Aorta (tissue), 5 donors: ENCODE data around the gene TMA7B. TPM values are rescaled to one million over a fixed set of nuclear protein-coding genes. Genes with fewer than 3 reads are reported as not detected.

Experiments
- ATAC-seq: fragments of 200-7000 bp; cut with Tn5 transposase; one replicate; pipeline ENCODE4 v1.9.1; 2022; ENCODE audit warnings: moderate library complexity; ENCODE audit not compliant: low FRiP score
- DNase-seq, 2 donors: peaks; one replicate each; pipeline ENCODE4 v3.0.0-alpha.2; 2020
- H3K27ac ChIP-seq, 2 donors: one replicate each; pipeline ENCODE4 v1.5.1; 2013; ENCODE audit warnings: low read length in 2 of 2, mild to moderate bottlenecking in 2 of 2, moderate library complexity in 2 of 2, control low read depth in 1 of 2, inconsistent platforms in 1 of 2, low read depth in 1 of 2
- H3K27me3 ChIP-seq, 2 donors: one replicate each; pipeline ENCODE4 v1.6.1; 2013; ENCODE audit warnings: control low read depth in 1 of 2, low read length in 1 of 2, mild to moderate bottlenecking in 1 of 2, moderate library complexity in 1 of 2; ENCODE audit not compliant: insufficient read depth in 2 of 2, control insufficient read depth in 1 of 2
- H3K36me3 ChIP-seq, 2 donors: one replicate each; pipeline ENCODE4 v1.6.1; 2013; ENCODE audit warnings: control low read depth in 1 of 2, low read length in 1 of 2, mild to moderate bottlenecking in 1 of 2; ENCODE audit not compliant: insufficient read depth in 2 of 2, control insufficient read depth in 1 of 2
- H3K4me1 ChIP-seq, 2 donors: one replicate each; pipeline ENCODE4 v1.6.1; 2013; ENCODE audit warnings: low read length in 2 of 2, control low read depth in 1 of 2, mild to moderate bottlenecking in 1 of 2, moderate library complexity in 1 of 2; ENCODE audit not compliant: insufficient read depth in 2 of 2, control insufficient read depth in 1 of 2
- H3K4me3 ChIP-seq, 2 donors: one replicate each; pipeline ENCODE4 v1.5.1; 2013; ENCODE audit warnings: low read length in 2 of 2, control low read depth in 1 of 2, mild to moderate bottlenecking in 1 of 2
- H3K9me3 ChIP-seq: one replicate; pipeline ENCODE4 v1.6.1; 2013; ENCODE audit warnings: mild to moderate bottlenecking, low read length; ENCODE audit not compliant: control insufficient read depth
- WGBS, 2 donors: extraction: QIAGEN DNeasy Blood & Tissue Kit; methylation state at CpG; one replicate each; pipeline ENCODE4 v1.1.7; 2013; 5-methylcytosine and 5-hydroxymethylcytosine counted together
- intact Hi-C, 2 donors: fragments of 100-400 bp; cut with DNase I; formaldehyde crosslinking; loops; one replicate each; pipeline versions ENCODE4 v1.14.2 to v1.15.0; 2022
- polyA plus RNA-seq, 2 donors: library from polyadenylated mRNA; stranded (reverse); fragments of 200-250 nt; gene quantifications; one replicate each; pipeline ENCODE4 v1.2.3, GENCODE V29; 2013
- total RNA-seq, 2 donors: library from RNA; stranded (reverse); fragmentation: NEBNext Ultra II Directional; extraction: Animal tissue kit (Norgen Biotek cat#: 25700); gene quantifications; one replicate each; pipeline ENCODE4 v1.2.1, GENCODE V29; 2021
- donor health status: healthy with polysubstance abuse.
- donor health status: Bipolar disorder and iron deficiency.
- donor health status: DM: no; HTN: no; CAD: no.
- donor health status: DM: no; HTN: no; CAD: no.
- donor health status: DM: yes; HTN: yes; CAD: no.

TMA7B gene
- total and polyA plus RNA-seq, 4 donors, result 0.39 to 0.42 TPM; not detected in 2

DNA sequence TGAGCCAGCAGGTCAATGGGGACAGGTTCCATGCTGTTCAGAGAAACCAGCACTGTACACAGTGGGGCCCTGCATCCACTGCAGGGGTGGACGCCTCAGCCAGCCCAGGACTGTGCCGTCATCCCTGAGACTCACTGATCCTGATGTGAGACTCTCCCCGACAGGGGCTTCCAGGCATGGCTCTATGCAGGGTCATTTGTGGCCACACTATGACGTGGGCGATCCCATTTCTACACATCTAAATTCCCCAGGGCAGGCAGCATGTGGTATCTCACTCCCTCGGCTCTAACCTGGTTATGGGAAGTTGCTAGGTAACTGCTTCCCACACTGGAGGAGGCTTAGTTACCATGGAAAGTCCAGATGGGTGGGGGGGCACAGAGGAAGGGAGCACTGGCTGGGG, 20.4 kb downstream of the TMA7B start:
- Histone ChIP-seq H3K4me3 (no peak overlapping the region), H3K4me1 (no peaks in the 10 kb centered on the region), H3K9me3 (no peaks in the 10 kb centered on the region), H3K36me3 (no peaks in the 10 kb centered on the region), H3K27me3 (peaks cover 0 to 1% of the 10 kb centered on the region in 2 donors), H3K27ac (no peak overlapping the region)
- 51 to 57% methylated on average over 6 of the region's 6 CpGs for WGBS, 2 donors
- DNase-seq (no peak), ATAC-seq (no peak)
- intact Hi-C loops, result no loop called here

DNA sequence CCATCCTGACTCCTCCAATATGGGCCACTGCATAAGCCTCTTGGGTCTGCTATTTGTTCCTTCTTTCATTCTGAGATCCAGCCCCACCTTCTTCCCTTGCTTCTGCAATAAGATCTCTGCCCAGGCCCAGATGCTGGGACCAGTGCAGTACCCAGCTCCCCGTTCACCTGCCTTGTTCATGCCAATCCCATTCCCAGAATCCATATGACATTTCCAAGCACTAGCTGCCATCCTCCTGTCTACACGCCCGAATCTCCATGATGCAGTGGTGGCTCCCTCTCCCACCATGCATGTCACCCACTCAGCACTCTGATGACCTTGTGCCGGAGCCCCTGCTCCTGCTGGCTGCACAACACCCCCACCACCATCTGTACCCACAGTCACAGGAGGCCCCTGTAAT, 23.1 kb downstream of the TMA7B start:
- no peak for ATAC-seq
- intact Hi-C loops, result no loop called here
- no peaks in the 10 kb centered on the region for H3K9me3 ChIP-seq
- H3K4me1 ChIP-seq, result no peaks in the 10 kb centered on the region
- DNase-seq, result no peak
- H3K36me3 ChIP-seq, result no peaks in the 10 kb centered on the region
- no peaks in the 10 kb centered on the region for H3K27me3 ChIP-seq
- no peak overlapping the region for H3K27ac ChIP-seq
- 92 to 96% methylated on average over 4 of the region's 4 CpGs for WGBS, 2 donors
- no peak overlapping the region for H3K4me3 ChIP-seq

DNA sequence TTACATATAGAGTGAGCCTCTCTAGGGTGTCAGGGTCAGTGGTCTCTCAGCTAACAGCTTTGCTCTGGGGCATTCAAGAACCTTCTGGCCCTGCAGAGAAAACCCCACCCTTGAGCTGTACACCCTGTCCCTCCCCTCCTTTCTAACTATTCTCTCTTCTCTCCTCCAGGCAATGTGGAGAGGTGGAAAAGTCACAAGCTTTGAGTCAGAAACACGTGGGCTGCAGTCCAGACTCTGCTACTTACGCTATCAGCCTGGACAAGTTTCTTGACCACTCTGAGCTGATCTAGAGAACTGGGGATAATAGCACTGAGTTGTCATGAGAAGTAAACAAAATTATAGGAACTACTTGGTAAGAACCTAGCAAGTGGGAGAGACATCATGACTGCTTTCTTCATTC, 23.8 kb downstream of the TMA7B start:
- ATAC-seq, result no peak
- Histone ChIP-seq H3K27ac (no peak overlapping the region), H3K27me3 (no peaks in the 10 kb centered on the region), H3K36me3 (no peaks in the 10 kb centered on the region), H3K4me1 (no peaks in the 10 kb centered on the region), H3K9me3 (no peaks in the 10 kb centered on the region), H3K4me3 (no peak overlapping the region)
- intact Hi-C loops, result no loop called here
- 40 to 56% methylated on average over 2 of the region's 2 CpGs for WGBS, 2 donors
- DNase-seq, result no peak

DNA sequence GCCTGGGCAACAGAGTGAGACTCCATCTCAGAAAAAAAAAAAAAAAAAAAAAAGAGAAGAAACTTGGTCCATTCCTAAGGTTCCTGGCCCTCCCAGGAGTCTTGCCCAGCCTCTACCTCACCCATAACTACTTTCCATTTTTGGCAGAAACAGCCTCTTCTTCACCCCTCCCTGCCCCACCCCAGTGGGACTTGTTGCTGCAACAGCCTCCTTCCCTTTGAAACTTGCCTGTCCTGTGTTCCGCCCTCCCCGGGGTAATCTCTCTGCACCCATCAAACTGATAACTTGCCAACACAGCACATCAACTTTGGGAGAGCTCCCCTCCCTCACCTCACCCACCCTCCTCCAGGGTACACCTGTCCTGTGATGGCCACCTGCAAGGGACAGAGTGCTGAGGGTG, 24.5 kb downstream of the TMA7B start:
- Histone ChIP-seq H3K27ac (no peak overlapping the region), H3K27me3 (no peaks in the 10 kb centered on the region), H3K4me3 (no peak overlapping the region), H3K4me1 (no peaks in the 10 kb centered on the region), H3K9me3 (no peaks in the 10 kb centered on the region), H3K36me3 (no peaks in the 10 kb centered on the region)
- DNase-seq (no peak), ATAC-seq (no peak)
- intact Hi-C loops, result no loop called here
- 86 to 90% methylated on average over 2 of the region's 2 CpGs for WGBS, 2 donors

DNA sequence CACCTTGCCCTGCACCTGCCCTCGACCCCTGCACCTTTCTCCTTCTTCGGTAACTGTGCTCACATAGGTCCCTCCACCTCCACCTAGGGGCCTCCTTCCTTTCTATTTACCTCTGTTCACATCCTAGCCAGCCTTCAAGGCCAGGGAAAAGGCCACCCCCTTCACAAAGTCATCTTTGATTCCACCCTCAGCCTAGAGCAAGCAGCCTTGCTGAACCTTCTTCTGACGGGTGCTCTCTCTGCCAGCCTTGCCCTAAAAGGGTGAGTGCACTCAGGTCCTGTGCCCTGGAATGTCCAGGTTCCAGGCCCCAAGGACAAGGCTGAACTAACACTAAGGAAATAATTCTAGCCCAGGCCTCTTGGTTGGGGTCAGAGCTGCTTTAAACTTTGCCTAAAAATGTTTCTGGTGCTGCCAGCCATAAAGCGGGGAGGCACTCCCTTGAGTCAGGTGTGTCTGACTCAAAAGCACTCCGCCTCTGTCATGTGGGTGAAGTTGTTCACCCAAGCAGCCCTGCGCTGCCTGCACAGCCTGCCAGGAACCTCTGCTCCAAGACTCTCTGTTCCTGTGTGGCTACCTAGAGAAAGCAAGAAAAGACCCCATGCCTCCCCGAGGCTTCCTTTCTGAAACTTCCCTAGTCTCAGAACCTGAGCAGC, 25.3 kb downstream of the TMA7B start:
- Histone ChIP-seq H3K9me3 (no peaks in the 10 kb centered on the region), H3K27ac (no peak overlapping the region), H3K36me3 (no peaks in the 10 kb centered on the region), H3K27me3 (no peaks in the 10 kb centered on the region), H3K4me1 (no peaks in the 10 kb centered on the region), H3K4me3 (no peak overlapping the region)
- intact Hi-C loops, result no loop called here
- no peak for DNase-seq
- no peak for ATAC-seq
- 72 to 77% methylated on average over 7 of the region's 7 CpGs for WGBS, 2 donors

DNA sequence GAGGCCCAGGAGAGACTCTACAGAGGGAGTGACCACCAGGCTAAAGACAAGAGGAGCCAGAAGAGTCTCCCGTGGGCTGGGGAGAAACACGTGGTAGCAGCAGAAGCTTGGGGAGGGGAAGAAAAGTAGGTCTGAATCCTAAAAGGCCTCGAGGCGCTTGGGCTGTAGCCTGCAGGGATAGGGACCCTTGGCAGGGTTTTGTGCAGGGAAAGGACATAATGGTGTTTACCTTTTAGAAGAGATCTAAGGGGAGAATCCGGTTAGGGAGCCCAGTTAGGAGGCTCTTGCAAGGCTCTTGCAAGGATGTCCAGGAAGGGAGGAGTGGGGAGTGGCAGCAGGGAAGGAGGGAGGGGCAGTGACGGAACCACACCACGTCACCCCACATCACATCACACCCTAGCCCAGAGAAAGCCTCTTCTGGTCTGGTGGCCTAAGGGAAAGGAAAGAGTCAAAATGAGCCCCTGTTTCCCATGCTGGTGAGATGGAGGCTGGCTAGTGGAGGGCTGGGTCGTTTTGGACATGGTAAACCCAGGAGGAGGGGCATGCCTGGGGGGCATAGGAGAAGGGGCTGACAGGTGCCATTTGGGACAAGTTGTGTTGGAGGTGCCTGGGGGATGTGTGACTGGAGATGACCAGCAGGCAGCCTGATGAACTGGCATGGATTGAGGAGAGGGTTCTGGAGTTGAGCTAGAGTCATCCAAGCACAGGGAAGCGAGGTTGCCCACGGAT, 28.4 kb downstream of the TMA7B start:
- Histone ChIP-seq H3K4me1 (no peaks in the 10 kb centered on the region), H3K36me3 (no peaks in the 10 kb centered on the region), H3K4me3 (no peak overlapping the region), H3K27ac (no peak overlapping the region), H3K27me3 (no peaks in the 10 kb centered on the region), H3K9me3 (no peaks in the 10 kb centered on the region)
- DNase-seq (no peak), ATAC-seq (no peak)
- intact Hi-C loops, result no loop called here
- 67 to 69% methylated on average over 10 of the region's 10 CpGs for WGBS, 2 donors

DNA sequence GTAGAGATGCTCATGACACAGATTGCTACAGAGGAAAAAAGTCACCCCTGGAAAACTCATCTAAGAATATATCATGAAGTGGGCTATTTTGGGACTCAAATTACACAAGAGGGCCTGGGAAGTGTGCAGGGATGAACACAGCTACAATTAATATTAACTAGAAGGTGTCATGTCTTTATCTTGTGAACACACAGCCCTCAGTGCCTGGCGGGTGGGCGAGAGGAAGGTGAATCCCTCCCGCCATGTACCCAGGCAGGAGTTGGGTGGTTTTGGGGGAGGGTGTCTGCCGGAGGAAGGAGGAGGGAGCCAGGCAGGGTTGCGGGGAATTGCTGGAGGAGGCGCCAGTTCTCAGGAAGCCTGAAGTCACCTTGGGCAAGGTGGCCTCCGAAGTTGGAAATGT, 29.4 kb downstream of the TMA7B start:
- Histone ChIP-seq H3K4me3 (no peak overlapping the region), H3K4me1 (no peaks in the 10 kb centered on the region), H3K9me3 (no peaks in the 10 kb centered on the region), H3K36me3 (no peaks in the 10 kb centered on the region), H3K27me3 (no peaks in the 10 kb centered on the region), H3K27ac (no peak overlapping the region)
- ATAC-seq (no peak), DNase-seq (no peak)
- WGBS, 2 donors, result 77 to 82% methylated on average over 7 of the region's 7 CpGs
- intact Hi-C loops, result no loop called here

DNA sequence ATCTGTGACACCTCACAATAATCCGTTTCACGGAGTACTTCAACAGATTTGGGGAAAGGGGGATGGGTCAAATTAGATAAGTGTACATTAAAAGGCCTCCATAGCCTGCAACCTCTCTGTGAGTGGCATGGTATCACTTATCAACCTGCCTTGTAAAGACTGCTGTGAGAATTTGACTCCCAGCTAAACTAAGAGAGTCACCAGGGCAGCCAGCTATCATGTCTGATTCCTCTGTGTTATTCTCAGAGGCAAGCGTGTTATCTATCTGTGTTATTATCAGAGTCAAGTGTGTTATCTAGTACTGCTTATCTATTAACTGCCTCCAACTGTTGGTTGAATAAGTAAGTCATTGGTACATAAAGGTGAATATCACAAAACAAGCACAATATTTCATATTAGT, 30.5 kb downstream of the TMA7B start:
- intact Hi-C loops, result no loop called here
- DNase-seq, result no peak
- H3K27me3 ChIP-seq, result no peaks in the 10 kb centered on the region
- no peak overlapping the region for H3K4me3 ChIP-seq
- no peaks in the 10 kb centered on the region for H3K9me3 ChIP-seq
- H3K4me1 ChIP-seq, result no peaks in the 10 kb centered on the region
- no peaks in the 10 kb centered on the region for H3K36me3 ChIP-seq
- WGBS, 2 donors, result 94 to 95% methylated on average over 3 of the region's 3 CpGs
- ATAC-seq, result no peak
- H3K27ac ChIP-seq, result no peak overlapping the region

DNA sequence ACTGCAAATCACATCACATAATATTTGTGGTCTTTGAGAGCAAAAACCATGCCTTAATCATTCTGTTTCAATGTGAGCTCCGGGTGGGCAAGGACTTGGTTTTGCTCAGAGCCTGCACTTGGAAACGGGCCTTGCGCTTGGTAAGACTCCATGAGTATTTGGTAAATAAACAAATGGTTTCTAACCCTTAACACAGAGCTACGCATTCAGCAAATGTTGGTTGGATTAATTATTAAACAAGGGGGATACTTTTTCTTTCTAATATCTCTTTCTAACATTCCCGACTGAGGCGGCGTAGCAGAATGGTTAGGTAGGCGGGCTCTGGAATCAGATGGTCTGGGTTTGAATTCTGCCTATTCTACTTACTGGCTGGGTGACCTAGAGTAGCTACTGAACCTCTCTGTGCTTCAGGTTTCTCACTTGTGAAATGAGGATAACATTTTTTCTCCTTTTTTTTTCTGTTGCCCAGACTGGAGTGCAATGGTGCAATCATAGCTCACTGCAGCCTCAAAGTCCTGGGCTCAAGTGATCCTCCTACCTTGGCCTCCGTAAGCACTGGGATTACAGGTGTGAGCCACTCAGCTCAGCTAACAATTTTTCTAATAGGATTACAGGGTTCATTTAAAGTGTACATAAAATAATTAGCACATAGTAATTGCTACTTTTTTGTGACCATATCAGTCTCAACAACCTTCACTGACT, 31.1 kb downstream of the TMA7B start:
- H3K36me3 ChIP-seq, result no peaks in the 10 kb centered on the region
- no peak overlapping the region for H3K4me3 ChIP-seq
- H3K27me3 ChIP-seq, result no peaks in the 10 kb centered on the region
- intact Hi-C loops, result no loop called here
- DNase-seq, result peak in 1 of 2 donors; percentile 10
- no peak overlapping the region for H3K27ac ChIP-seq
- no peaks in the 10 kb centered on the region for H3K4me1 ChIP-seq
- 87 to 88% methylated on average over 9 of the region's 9 CpGs for WGBS, 2 donors
- no peaks in the 10 kb centered on the region for H3K9me3 ChIP-seq
- no peak for ATAC-seq
